Right lobe of liver (tissue), 4 donors: ENCODE data around the gene THAP7.

Experiments used
- CTCF ChIP-seq, 4 donors: fragments of 200-600 bp in 3 of 4; fragments of 450-650 bp in 1 of 4; IDR thresholded peaks; one replicate each; pipeline versions ENCODE4 v1.5.1 to v1.8.0; 2016 to 2022; ENCODE audit warnings: antibody characterized with exemption in 4 of 4, mild to moderate bottlenecking in 2 of 4
- POLR2A ChIP-seq: fragments of 450-650 bp; IDR thresholded peaks from one replicate; pipeline ENCODE4 v1.6.1; 2017; ENCODE audit warnings: antibody characterized with exemption, mild to moderate bottlenecking
- donor health status: DM: no; HTN: no; CAD: no.
- donor health status: DM: no; HTN: no; CAD: no.
- donor health status: DM: no; HTN: yes; CAD: no.

GRCh38 chr22:21044931-21045584, 43.1 kb upstream of the THAP7 start:
- TF ChIP-seq CTCF (IDR thresholded peaks at IDR 0.05) (no peak), POLR2A (no peak)
